HG03135 (cell line): ENCODE results near the gene C9orf43.
"Not testable (repeated sequence)": the region's sequence is repeated elsewhere in the genome, so short reads cannot be mapped to it uniquely, and the experiment has no call there.

Experiments used
- ATAC-seq: cut with Tn5 transposase; IDR thresholded peaks from one replicate; pipeline ENCODE4 v1.9.1; 2021; ENCODE audit warnings: mild to moderate bottlenecking, moderate library complexity; ENCODE audit not compliant: unreplicated experiment

C9orf43 gene

DNA sequence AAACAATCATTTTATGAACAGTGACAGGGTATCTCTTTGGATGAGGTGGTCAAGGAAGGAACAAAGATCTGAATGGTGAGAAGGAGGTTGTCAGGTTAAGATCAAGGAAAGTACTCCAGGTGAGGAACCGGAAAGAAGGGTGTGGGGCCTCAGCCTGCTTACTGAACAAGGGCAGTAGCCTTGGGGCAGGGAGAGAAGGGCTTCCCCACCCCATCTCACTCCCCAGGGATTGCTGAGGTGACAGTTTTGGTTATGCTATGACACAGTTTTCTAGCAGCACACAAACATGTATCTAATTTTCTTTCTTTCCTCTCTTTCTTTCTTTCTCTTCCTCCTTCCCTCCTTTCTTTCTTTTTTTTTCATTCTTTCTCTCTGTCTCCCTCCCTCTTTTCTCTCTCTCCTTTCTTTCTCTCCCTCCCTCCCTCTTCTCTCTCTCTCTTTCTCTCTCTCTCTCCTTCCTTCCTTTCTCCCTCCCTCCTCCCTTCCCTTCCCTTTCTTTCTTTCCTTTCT is 29.6 kb upstream of the C9orf43 start:
- peak; percentile 37 for ATAC-seq

DNA sequence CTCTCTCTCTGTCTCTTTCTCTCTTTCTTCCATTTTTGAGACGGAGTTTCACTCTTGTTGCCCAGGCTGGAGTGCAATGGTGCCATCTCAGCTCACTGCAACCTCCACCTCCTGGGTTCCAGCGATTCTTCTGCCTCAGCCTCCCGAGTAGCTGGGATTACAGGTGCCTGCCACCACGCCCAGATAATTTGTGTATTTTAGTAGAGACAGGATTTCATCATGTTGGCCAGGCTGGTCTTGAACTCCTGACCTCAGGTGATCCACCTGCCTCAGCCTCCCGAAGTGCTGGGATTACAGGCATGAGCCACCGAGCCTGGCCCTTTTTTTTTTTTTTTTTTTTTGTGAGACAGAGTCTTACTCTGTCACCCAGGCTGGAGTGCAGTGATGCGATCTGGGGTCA is 29.1 kb upstream of the C9orf43 start:
- not testable (repeated sequence) for ATAC-seq

DNA sequence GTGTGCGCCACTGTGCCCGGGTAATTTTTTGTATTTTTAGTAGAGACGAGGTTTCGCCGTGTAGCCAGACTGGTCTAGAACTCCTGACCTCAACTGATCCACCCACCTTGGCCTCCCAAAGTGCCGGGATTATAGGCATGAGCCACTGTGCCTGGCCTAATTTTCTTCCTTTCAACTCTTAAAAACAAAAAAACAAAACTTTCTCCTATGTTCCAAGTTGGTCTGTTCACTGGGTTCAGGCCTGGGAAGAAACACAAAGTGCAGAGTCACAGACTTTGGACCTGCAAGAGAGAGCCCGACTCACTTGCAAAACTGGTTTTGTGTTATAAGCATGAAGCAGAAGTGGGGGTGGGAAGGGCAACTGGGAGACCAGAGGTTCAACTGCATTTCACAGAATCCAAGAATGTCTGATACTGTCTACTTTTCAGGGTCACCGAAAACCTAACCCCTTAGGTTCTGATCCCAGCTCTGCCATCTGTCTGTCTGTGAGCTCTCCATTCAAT is 28.6 kb upstream of the C9orf43 start:
- no peak for ATAC-seq

DNA sequence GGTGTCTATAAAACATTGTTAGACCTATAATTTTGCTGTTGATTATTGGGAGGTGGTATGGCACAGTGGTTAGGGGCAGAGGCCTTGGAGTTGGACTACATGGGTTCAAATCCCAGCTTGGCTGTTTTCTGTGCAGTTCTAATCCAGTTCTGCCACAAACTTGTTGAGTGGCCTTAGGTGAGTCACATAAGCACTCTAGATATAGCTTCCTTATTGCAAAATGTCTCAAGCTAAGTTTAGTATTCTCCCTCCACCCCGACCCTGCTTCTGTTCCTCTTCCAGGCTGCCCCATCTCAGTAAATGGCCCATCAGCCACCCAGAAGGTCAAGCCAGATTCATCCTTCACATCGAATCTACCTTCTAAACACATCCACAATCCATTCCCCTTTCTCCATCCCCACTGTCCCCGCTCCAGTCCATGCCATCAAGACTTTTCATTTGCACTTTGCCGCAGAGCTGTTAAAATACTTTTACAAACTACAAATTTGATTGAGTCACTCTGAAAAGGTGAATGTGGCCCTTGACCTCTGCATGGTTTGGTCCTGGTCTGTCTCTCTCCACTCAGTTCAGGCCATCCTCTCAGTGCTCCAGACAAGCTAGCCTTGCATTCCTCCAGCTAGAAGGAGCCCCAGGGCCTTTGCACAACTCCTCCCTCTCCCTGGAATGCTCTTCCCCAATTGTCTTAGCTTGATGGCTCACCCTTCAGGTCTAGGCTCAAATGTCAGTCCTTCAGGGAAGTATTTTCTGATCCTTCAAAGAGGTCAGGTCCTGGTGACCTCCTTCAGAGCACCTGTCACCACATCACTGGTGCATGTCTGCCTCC is 23.8 kb upstream of the C9orf43 start:
- ATAC-seq = no peak

DNA sequence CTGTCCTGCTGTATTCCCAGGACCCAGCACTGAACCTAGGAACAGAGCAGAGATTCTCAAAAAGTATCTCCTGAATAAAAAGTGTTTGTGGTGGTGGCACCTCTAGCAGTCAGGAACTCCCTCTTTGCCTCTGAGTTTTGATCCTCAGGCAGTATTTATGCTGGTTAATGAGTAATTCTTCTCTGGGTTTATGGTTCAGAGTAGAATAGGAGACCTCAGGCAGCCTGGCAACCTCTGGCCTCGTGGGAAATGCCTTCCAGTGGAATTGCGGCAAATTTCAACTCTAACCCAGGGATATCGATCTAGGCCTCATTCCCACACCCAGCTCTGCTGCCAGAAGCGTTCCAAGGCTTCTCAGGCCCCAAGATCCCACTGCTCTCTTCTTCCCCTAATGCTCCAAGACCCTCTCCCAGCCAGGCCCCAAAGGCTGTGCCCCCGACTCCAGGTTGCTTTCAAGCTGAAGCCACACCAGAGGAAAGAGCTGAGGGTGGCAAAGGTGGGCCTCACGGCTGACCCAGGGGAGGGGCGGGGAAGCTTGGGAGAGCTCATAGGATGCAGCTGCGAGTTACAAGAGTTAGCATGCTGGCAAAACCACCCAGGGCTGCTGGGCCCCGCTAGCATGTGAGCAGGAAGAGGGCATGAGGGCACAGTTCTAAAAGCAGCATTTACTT is 22.9 kb upstream of the C9orf43 start:
- no peak for ATAC-seq

DNA sequence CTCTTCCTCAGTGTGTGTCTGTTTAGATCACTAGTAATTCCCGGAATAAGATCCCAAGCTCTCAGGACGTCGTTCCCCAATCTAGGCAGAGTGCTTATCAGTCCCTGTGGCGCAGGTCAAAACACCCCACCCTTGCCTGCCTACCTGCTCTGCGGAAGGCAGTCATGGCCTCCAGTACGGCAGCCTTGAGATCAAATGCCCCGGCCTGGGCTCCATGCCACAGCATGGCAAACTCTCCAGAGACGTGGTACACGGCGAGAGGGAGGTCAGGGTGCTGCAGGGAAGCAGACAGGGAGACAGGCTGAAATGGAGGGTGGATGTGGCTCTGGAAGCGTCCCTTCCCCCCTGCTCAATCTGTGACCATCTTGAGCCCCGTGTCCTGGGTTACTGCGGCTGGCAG is 21.7 kb upstream of the C9orf43 start:
- ATAC-seq = no peak

DNA sequence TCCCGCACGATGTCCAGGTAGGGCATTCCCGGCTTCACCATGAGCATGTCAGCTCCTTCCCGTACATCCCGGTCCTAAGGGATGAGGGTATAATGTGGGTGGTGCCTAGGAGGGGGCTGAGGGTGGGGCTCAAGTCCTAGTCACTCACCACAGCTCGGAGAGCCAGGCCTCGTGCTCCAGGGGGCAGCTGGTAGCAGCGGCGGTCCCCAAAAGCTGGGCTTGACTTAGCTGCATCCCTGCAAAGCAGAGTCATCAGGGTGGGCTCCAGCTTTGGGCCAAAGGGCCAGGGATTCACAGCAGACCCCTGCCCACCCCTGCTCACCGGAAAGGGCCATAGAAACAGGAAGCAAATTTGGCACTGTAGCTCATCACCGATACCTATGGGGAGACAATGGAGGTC is 21.1 kb upstream of the C9orf43 start:
- no peak for ATAC-seq

DNA sequence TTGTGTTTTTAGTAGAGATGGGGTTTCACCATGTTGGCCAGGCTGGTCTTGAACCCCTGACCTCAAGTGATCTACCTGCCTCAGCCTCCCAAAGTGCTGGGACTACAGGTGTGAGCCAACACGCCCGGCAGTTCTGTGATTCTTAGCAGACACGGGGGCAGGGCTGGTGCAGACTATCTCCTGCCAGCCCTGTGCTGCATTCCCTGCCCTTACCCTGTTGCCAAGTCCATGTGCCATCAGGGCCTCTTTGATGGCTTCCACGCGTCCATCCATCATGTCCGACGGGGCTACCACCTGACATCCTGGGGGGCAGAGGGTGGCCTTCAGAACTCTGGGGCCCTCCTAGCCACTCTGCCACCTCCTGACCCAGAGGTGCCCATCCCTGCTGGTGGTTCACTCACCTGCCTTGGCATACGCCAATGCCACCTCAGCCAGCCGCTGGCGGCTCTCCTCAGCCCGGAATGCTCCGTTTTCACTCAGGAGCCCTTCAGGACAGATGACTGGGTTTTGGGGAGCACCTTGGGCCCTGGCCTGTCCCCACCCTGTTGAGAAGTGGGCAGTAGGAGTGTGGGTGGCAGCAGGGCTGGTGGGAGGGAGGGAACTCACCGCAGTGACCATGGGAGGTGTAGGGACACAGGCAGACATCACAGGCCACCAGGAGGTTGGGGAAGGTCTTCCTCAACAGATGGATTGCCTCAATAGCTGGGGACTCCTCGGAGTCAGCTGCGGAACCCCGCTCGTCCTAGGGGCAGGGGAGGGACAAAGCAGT is 20.2 kb upstream of the C9orf43 start:
- ATAC-seq = no peak

DNA sequence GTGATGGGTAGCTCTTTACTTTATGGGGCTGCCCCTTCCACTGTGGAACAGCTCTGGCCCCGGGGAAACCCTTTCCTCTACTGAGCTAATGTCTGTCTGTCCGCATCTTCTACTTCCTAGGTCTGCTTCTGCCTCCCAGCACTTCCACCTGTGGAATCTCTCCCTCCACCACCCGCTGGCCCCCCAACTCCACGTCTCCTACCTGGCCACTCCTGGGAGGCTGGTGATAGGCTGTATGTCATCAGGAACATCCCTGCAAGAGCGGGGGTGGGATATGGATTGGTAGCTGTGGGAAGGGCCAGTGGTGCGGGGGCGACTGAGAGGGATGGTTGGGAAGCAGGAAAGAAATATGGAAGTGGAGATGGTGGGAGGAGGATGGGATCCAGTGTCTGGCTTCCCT is 18.6 kb upstream of the C9orf43 start:
- ATAC-seq = no peak

DNA sequence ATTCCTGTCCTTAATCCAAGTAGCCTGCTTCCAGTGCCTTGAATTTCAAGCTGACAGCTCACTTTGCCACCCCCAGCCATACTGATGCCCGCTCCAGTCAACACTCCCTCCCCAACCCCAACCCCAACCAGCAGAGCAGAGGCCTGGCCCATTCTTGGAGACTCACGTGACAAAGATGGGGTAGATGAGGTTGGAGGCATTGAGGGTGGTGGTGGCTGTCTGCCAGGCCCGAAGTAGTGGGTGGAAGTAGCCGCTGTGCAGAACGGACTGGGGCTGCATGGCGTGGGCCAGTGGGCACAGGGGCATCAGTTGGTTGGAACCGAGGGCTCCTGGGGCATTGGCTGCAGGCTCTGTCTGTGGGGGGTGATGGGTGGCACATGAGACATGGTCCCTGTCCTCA is 17.3 kb upstream of the C9orf43 start:
- no peak for ATAC-seq

DNA sequence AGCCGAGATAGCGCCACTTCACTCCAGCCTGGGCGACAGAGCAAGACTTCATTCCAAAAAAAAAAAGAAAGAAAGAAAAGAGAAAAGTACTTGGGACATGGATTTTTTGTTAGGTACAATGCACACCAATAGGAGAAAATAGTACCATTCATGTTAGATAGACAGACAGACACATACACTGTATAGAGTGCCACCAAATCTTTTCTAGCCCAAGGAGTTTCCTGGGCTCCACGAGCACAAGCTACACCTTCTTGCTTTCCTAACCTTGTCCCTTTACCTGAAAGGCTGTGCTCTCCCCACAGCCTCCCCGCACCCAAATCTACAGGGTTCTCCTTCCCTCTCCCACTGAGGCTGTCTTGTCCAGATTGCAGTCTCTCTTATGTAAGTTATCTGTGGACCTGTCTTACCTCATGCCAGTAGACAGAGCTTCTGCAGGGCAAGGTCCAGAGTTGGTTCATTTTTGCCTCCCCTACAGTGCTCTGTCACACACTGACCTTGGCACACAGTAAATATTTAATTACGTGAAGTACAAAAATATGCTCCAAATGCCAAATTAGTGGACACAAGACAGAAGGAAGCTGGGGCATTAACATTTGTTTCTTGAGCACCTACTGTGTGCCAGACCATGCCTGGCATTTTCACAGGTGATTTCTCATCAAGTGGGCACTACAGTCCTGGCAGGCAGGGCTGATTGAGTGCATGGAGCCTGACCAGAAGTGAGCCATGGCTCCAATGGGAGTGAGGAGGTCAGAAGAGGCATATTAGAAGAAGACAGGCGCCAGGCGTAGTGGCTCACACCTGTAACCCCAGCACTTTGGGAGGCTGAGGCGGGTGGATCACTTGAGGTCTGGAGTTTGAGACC is 15.3 kb upstream of the C9orf43 start:
- ATAC-seq = no peak

DNA sequence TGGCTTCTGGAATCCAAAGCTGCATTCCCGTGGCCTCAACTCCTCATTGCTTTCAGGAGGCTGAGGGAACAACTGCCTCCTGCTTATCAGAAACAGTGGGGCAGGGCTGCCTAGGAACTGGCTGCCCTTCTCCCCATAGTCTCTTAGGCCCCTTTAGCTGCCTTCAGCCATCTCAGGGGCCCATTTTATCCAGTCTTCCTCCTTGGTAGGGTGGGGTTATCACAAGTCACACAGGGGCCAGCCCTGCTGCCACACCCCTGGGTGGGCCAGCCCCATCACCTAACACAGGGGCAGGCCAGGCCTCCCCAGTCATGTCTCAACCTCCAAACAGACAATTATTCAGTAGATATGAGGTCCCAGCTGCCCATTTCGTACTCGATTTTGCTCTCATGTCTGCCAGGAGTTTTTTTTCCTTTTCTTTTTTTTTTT is 13.3 kb upstream of the C9orf43 start:
- no peak for ATAC-seq

DNA sequence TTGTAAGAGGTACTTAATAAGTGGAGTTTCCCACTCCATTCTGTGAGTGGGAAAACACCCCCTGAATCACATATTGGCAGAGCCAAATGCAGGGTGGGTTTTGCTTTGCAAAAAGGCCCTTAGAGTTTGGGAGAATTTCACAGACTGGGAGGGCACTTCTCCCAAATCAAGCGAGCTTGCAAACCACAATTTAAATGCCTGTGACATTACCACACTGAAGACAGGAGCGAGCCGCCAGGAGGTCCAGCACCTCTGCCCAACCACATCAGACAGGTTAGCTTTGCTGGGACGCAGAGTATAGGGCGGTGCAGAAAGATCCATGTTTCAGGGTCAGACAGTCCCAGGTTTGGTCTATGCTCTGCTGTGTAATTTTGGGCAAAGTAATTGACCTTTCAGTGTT is 11.8 kb upstream of the C9orf43 start:
- ATAC-seq = no peak

DNA sequence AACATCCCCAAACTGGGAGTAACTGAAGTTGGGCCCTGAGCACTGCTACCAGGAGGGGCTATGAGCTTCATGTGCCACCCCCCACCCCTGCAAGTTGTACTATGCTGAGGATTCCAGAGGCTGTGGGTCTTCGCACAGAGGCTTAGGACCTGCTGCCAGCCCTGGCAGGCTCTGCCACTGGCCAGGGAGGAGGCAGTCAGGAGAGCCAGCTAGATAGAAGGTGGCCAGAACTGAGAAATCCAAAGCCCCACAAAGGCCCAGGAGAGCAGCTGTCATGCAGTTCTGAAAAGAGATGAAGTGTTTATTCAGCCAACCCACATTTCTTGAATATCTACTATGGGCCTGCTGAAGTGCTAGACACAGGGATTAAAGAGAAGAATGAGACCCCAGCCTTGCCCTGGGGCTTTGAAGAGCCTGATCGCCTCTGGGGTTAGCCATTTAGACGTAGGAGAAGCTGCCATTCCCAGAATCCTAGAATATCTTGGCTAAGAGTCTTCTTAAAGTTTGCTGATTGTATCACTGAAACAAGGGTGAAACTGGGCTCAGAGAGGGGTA is 10.8 kb upstream of the C9orf43 start:
- no peak for ATAC-seq

DNA sequence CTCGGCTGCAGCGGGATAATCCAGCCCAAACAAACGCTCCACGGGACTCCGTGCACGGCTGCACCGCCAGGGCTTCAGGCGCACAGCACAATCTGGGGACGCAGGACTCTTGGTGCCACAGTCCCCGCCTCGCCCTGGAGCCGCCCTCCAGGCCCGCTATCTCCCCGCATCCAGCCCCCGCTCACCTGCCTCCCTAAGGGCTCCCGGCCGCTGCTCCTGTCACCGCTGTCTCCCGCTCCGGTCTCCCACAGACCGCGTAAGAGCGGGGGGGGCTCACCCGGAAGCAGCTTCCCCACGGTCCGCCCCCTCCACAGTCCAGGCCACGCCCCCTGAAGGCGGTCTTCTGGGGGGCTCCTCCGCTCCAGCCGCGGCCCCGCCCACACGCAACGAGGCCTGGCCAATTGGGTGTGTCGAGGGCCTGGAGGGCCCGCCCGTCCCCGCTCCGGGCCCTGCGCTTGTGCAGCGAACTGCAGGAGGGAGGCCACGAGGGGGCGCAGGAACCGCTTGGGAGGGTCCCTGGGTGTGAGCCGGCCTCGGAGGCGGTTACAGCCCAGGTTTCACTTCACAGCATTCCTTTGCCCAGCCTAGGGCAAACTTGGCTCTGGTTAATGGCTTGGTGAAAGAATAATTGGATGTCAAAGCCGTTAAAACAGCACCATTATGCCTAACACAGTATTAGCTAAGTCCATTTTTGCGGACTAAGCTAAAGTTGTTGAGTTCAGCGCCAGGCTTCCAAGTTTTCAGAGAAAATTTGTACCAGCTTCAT is 9.3 kb upstream of the C9orf43 start, which contains the start of gene ALAD:
Gene ALAD (minus strand): TSS at position 258 of the 766 bp plus-strand sequence. CDS start 7,725 bp downstream, outside the sequence.
- ATAC-seq = peak; percentile 99

DNA sequence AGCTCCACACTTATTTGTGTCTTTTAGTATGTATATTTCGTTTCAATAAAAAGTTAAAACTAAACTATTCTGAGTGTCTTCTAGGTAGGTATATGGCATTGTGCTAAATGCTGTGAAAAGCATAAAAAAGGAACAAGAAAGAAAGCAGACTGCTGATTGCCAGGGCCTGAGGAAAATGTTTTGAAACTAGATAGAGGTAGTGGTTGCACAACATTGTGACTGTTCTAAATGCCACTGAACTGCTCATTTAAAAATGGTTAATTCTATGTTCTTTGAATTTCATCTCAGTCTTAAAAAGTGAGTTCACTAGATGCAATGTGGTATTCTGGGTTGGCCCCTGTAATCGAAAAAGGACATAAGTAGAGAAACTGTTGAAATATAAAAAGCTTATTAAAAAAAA is 6.9 kb upstream of the C9orf43 start:
- no peak for ATAC-seq

DNA sequence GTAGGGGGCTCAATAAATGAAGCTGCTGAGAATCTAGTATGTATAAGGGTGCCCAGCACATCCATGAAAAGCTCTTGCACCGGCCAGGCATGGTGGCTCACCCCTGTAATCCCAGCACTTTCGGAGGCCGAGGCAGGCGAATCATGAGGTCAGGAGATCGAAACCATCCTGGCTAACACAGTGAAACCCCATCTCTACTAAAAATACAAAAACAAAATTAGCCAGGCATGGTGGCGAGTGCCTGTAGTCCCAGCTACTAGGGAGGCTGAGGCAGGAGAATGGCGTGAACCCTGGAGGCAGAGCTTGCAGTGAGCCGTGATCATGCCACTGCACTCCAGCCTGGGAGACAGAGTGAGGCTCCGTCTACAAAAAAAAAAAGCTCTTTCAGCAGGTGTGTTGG is 4.2 kb upstream of the C9orf43 start:
- ATAC-seq = not testable (repeated sequence)

DNA sequence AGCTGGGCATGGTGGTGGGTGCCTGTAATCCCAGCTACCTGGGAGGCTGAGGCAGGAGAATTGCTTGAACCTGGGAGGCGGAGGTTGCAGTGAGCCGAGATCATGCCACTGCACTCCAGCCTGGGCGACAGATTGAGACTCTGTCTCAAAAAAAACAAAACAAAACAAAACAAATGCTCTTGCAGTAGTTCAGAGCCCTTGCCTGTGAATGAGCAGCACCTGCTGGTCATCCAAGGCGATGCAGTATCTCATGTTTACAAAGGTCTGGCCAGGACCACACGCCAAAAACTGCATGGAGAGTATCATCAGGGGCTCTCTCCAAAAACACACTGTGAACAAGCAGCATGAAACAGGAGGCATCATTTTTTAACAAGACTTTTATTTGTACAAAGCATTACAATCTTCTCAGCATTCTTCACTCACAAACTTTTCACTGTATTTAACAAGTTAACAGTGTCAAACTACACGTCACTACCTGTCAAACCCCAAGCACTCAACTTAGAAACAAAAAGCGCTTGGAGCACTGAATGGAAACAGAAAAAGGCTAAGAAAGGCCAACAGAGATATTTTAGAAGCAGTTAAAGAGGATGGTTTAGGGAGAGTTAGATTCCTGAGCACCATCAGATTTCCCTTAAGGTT is 3.6 kb upstream of the C9orf43 start:
- peak; percentile 38 for ATAC-seq

DNA sequence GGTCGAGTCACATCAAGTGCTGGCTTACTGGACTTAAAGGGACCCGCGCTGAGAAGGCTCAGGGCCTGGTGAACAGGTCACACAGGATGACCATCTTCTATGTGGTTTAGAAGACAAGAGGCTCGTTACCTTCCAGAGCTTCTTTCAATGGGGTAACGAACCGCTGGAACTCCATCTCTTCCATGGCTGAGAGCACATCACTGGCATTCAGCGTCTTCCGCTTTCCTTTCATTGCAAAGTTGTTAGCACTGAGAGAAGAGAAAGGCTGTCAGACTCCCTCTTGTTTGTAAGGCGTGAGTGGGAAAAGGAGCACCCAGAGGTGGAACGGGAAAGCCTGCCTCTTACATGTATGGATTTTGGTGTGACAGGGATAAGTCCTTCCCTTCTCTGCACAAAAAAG is 1.1 kb upstream of the C9orf43 start:
- no peak for ATAC-seq
